Coronary artery (tissue), 2 donors: ENCODE measurements around the gene NAA50.

Source experiments
- DNase-seq: peaks from one replicate; pipeline ENCODE4 v3.0.0-alpha.2; 2017; ENCODE audit warnings: low spot score
- H3K27ac ChIP-seq, 2 donors: fragments of 200-600 bp; sonication (generic); one replicate each; pipeline ENCODE4 v1.5.1; 2016 to 2019
- H3K4me3 ChIP-seq: fragments of 200-600 bp; sonication (generic); 2 replicates; pipeline ENCODE4 v1.5.1; 2016; ENCODE audit warnings: mild to moderate bottlenecking, moderate library complexity
- CTCF ChIP-seq: fragments of 200-600 bp; sonication (generic); IDR thresholded peaks from one replicate; pipeline ENCODE4 v1.5.1; 2019; ENCODE audit warnings: antibody characterized with exemption

Gene NAA50

GRCh38 chr3:113741620-113742019 is 4.4 kb downstream of the NAA50 start:
- no peak overlapping the region for H3K27ac ChIP-seq
- H3K4me3 ChIP-seq, result no peak overlapping the region
- DNase-seq, result no peak
- no peak for TF ChIP-seq CTCF

GRCh38 chr3:113741086-113741485 is 5.0 kb downstream of the NAA50 start:
- Histone ChIP-seq H3K27ac (no peak overlapping the region), H3K4me3 (no peak overlapping the region)
- DNase-seq, result no peak
- TF ChIP-seq CTCF, result no peak

GRCh38 chr3:113736548-113737089 is 9.4 kb downstream of the NAA50 start:
- Histone ChIP-seq H3K4me3 (no peak overlapping the region), H3K27ac (no peak overlapping the region)
- peak; percentile 47 for TF ChIP-seq CTCF
- no peak for DNase-seq

- Histone ChIP-seq H3K4me3 (no peak overlapping the region), H3K27ac (no peak overlapping the region)
- TF ChIP-seq CTCF, result no peak
- no peak for DNase-seq
Observed at GRCh38 chr3:113731694-113732093, 14.4 kb downstream of the NAA50 start.

- H3K4me3 ChIP-seq, result no peak overlapping the region
- TF ChIP-seq CTCF, result no peak
- no peak overlapping the region for H3K27ac ChIP-seq
- no peak for DNase-seq
Observed at GRCh38 chr3:113730550-113730949, 15.5 kb downstream of the NAA50 start.

GRCh38 chr3:113728661-113729060 is 17.4 kb downstream of the NAA50 start:
- Histone ChIP-seq H3K4me3 (no peak overlapping the region), H3K27ac (no peak overlapping the region)
- no peak for DNase-seq
- no peak for TF ChIP-seq CTCF

GRCh38 chr3:113721636-113722035 is 24.4 kb downstream of the NAA50 start:
- H3K4me3 ChIP-seq, result no peak overlapping the region
- DNase-seq, result no peak
- no peak for TF ChIP-seq CTCF
- no peak overlapping the region for H3K27ac ChIP-seq
